ENCODE data around the gene NSD1. TPM values are rescaled to one million over a fixed set of nuclear protein-coding genes. Genes with fewer than 3 reads are reported as not detected.

Gene NSD1
- total and polyA plus RNA-seq, 5 experiments from 2014 or later, result 25.0 to 130 (median 43.1) TPM

- POLR2A ChIA-PET, result no interaction called here
- Mint-ChIP-seq H3K9me3 (no peaks in the 10 kb centered on the region), H3K27ac (no peak overlapping the region), H3K4me1 (no peaks in the 10 kb centered on the region), H3K36me3 (no peaks in the 10 kb centered on the region), H3K4me3 (no peak overlapping the region), H3K27me3 (peaks cover 0 to 21% (median 0%) of the 10 kb centered on the region in 5 donors)
- DNase-seq (no peak), ATAC-seq (no peak)
Measured at GRCh38 chr5:177103523-177104253, 29.9 kb upstream of the NSD1 start.

GRCh38 chr5:177105691-177106476, 27.7 kb upstream of the NSD1 start:
- ATAC-seq (no peak), DNase-seq (no peak)
- H3K36me3 Mint-ChIP-seq, result no peaks in the 10 kb centered on the region
- peaks cover 0 to 15% (median 0%) of the 10 kb centered on the region in 5 donors for H3K27me3 Mint-ChIP-seq
- H3K4me3 Mint-ChIP-seq, result no peak overlapping the region
- H3K27ac Mint-ChIP-seq, result no peak overlapping the region
- H3K9me3 Mint-ChIP-seq, result no peaks in the 10 kb centered on the region
- POLR2A ChIA-PET, result interaction anchor here (1.2 kb wide), 1 partner anchor 8 kb away, joined by 3 read pairs; no protein-coding TSS in a partner anchor
- H3K4me1 Mint-ChIP-seq, result no peaks in the 10 kb centered on the region

GRCh38 chr5:177107159-177107558, 26.4 kb upstream of the NSD1 start:
- POLR2A ChIA-PET, result interaction anchor here (0.6 to 1.2 kb wide), 2 partner anchors 9 to 1065 kb away, joined by 3 read pairs; no protein-coding TSS in a partner anchor
- H3K4me1 Mint-ChIP-seq, result peaks cover 0 to 7% (median under 1%) of the 10 kb centered on the region in 4 donors

GRCh38 chr5:177109810-177110209, 23.8 kb upstream of the NSD1 start:
- peaks cover 0 to 1% (median 0%) of the 10 kb centered on the region in 5 donors for H3K27me3 Mint-ChIP-seq
- POLR2A ChIA-PET, result interaction anchor here (0.7 kb wide), 1 partner anchor 294 kb away, joined by 3 read pairs; no protein-coding TSS in a partner anchor
- H3K4me3 Mint-ChIP-seq, result no peak overlapping the region
- H3K36me3 Mint-ChIP-seq, result no peaks in the 10 kb centered on the region
- H3K9me3 Mint-ChIP-seq, result no peaks in the 10 kb centered on the region
- ATAC-seq, result no peak
- DNase-seq, result no peak
- peaks cover 0 to 18% (median 5%) of the 10 kb centered on the region in 4 donors for H3K4me1 Mint-ChIP-seq
- no peak overlapping the region for H3K27ac Mint-ChIP-seq

More at GRCh38 chr5:177107159-177107558, 26.4 kb upstream of the NSD1 start:
- peaks cover 0 to 9% (median 0%) of the 10 kb centered on the region in 5 donors for H3K27me3 Mint-ChIP-seq
- H3K27ac Mint-ChIP-seq, result no peak overlapping the region
- no peak overlapping the region for H3K4me3 Mint-ChIP-seq
- no peak for ATAC-seq
- no peaks in the 10 kb centered on the region for H3K9me3 Mint-ChIP-seq
- no peaks in the 10 kb centered on the region for H3K36me3 Mint-ChIP-seq
- DNase-seq, result no peak

- DNase-seq (peak; percentile 36 to 78 (median 56)), ATAC-seq (peak; percentile 41 to 49)
- Mint-ChIP-seq H3K27ac (peak overlapping the region in 1 of 10 donors; percentile 46), H3K36me3 (no peaks in the 10 kb centered on the region), H3K9me3 (no peaks in the 10 kb centered on the region), H3K4me3 (peak overlapping the region in 1 of 10 donors; percentile 66), H3K27me3 (no peaks in the 10 kb centered on the region), H3K4me1 (peaks cover 7 to 29% (median 15%) of the 10 kb centered on the region in 4 donors)
- POLR2A ChIA-PET, result no interaction called here
Measured at GRCh38 chr5:177111720-177112394, 21.7 kb upstream of the NSD1 start.

- Mint-ChIP-seq H3K4me3 (no peak overlapping the region), H3K36me3 (no peaks in the 10 kb centered on the region), H3K27ac (no peak overlapping the region), H3K9me3 (no peaks in the 10 kb centered on the region), H3K4me1 (peaks cover 7 to 34% (median 19%) of the 10 kb centered on the region in 4 donors), H3K27me3 (no peaks in the 10 kb centered on the region)
- DNase-seq (no peak), ATAC-seq (no peak)
- POLR2A ChIA-PET, result interaction anchor here (0.6 to 3.6 kb wide), 3 partner anchors 20 to 277 kb away, joined by 3 to 35 read pairs (median 4); partner anchors contain the start of gene NSD1
Measured at GRCh38 chr5:177112589-177113220, 20.9 kb upstream of the NSD1 start.

GRCh38 chr5:177113566-177114424, 19.8 kb upstream of the NSD1 start:
- Mint-ChIP-seq H3K27ac (peak overlapping the region in 4 of 10 donors; percentile 10 to 65 (median 44)), H3K4me3 (peak overlapping the region in 3 of 10 donors; percentile 2 to 56 (median 4)), H3K9me3 (no peaks in the 10 kb centered on the region), H3K36me3 (no peaks in the 10 kb centered on the region), H3K27me3 (no peaks in the 10 kb centered on the region), H3K4me1 (peaks cover 7 to 34% (median 20%) of the 10 kb centered on the region in 4 donors)
- POLR2A ChIA-PET, result interaction anchor here (0.5 to 3.6 kb wide), 8 partner anchors 15 to 706 kb away, joined by 3 to 35 read pairs (median 4); partner anchors contain the start of gene NSD1
- ATAC-seq (peak; percentile 31 to 49), DNase-seq (peak; percentile 59 to 89 (median 76))

GRCh38 chr5:177116631-177117373, 16.8 kb upstream of the NSD1 start:
- H3K27ac Mint-ChIP-seq, result peak overlapping the region; percentile 73 to 96 (median 90)
- peak overlapping the region; percentile 57 to 86 (median 82) for H3K4me3 Mint-ChIP-seq
- peak; percentile 98 to 99 for ATAC-seq
- DNase-seq, result peak; percentile 69 to 91 (median 76)
- H3K36me3 Mint-ChIP-seq, result no peaks in the 10 kb centered on the region
- POLR2A ChIA-PET, result interaction anchor here (0.7 to 3.7 kb wide), 2 partner anchors 16 to 162 kb away, joined by 4 to 43 read pairs; partner anchors contain the start of gene NSD1
- H3K9me3 Mint-ChIP-seq, result no peaks in the 10 kb centered on the region
- peaks cover 7 to 30% (median 19%) of the 10 kb centered on the region in 4 donors for H3K4me1 Mint-ChIP-seq
- no peaks in the 10 kb centered on the region for H3K27me3 Mint-ChIP-seq

- peaks cover 7 to 27% (median 19%) of the 10 kb centered on the region in 4 donors for H3K4me1 Mint-ChIP-seq
- H3K36me3 Mint-ChIP-seq, result no peaks in the 10 kb centered on the region
- H3K9me3 Mint-ChIP-seq, result no peaks in the 10 kb centered on the region
- no peak for DNase-seq
- peak overlapping the region in 5 of 10 donors; percentile 66 to 83 (median 82) for H3K4me3 Mint-ChIP-seq
- peak overlapping the region in 7 of 10 donors; percentile 73 to 96 (median 89) for H3K27ac Mint-ChIP-seq
- POLR2A ChIA-PET, result interaction anchor here (0.7 to 3.7 kb wide), 4 partner anchors 12 to 161 kb away, joined by 3 to 43 read pairs (median 5); partner anchors contain the start of gene NSD1
- no peaks in the 10 kb centered on the region for H3K27me3 Mint-ChIP-seq
- ATAC-seq, result no peak
Measured at GRCh38 chr5:177117441-177118045, 16.0 kb upstream of the NSD1 start.

- peak overlapping the region in 1 of 10 donors; percentile 8 for H3K4me3 Mint-ChIP-seq
- no peaks in the 10 kb centered on the region for H3K27me3 Mint-ChIP-seq
- POLR2A ChIA-PET, result interaction anchor here (0.7 to 1.2 kb wide), 2 partner anchors 8 to 12 kb away, joined by 3 to 7 read pairs; partner anchors contain the start of gene NSD1
- ATAC-seq (no peak), DNase-seq (no peak)
- H3K27ac Mint-ChIP-seq, result peak overlapping the region in 1 of 10 donors; percentile 17
- H3K4me1 Mint-ChIP-seq, result peaks cover 0 to 10% (median 5%) of the 10 kb centered on the region in 4 donors
- no peaks in the 10 kb centered on the region for H3K9me3 Mint-ChIP-seq
- no peaks in the 10 kb centered on the region for H3K36me3 Mint-ChIP-seq
Measured at GRCh38 chr5:177122566-177122965, 11.0 kb upstream of the NSD1 start.
